Adrenal gland (tissue), 12 donors: Measurements from ENCODE around the gene GNG2. TPM values are rescaled to one million over a fixed set of nuclear protein-coding genes. Genes with fewer than 3 reads are reported as not detected.

Experiments used
- DNase-seq, 7 donors: peaks; one replicate each; pipeline ENCODE4 v3.0.0-alpha.2; 2019 to 2020
- H3K27ac ChIP-seq, 5 donors: fragments of 200-600 bp; sonication (generic) in 4 of 5; 1 replicate in 3 of 5; 2 replicates in 2 of 5; pipeline versions ENCODE4 v1.5.1 to v1.8.0; 2016 to 2020; ENCODE audit warnings: mild to moderate bottlenecking in 1 of 5
- H3K27me3 ChIP-seq: fragments of 200-600 bp; 2 replicates; pipeline ENCODE4 v1.8.0; 2021
- H3K36me3 ChIP-seq, 2 donors: fragments of 200-600 bp; replicated peaks in 1 of 2; 1 replicate in 1 of 2; 2 replicates in 1 of 2; pipeline versions ENCODE4 v1.5.1 to v1.8.0; 2018 to 2022
- H3K4me1 ChIP-seq, 2 donors: fragments of 200-600 bp; replicated peaks in 1 of 2; 1 replicate in 1 of 2; 2 replicates in 1 of 2; pipeline versions ENCODE4 v1.5.1 to v1.8.0; 2018 to 2021
- H3K4me3 ChIP-seq, 4 donors: fragments of 200-600 bp; sonication (generic) in 3 of 4; one replicate each; pipeline ENCODE4 v1.5.1; 2016 to 2018
- H3K9me3 ChIP-seq, 3 donors: fragments of 200-600 bp; sonication (generic) in 1 of 3; replicated peaks in 1 of 3; 1 replicate in 2 of 3; 2 replicates in 1 of 3; pipeline versions ENCODE4 v1.5.1 to v1.8.0; 2016 to 2021
- CTCF ChIP-seq, 6 experiments: fragments of 450-650 bp in 4 of 6; fragments of 200-600 bp in 2 of 6; sonication (generic) in 1 of 6; IDR thresholded peaks; 1 replicate in 5 of 6; 2 replicates in 1 of 6; pipeline versions ENCODE4 v1.5.1 to v1.8.0; 2016 to 2021; ENCODE audit warnings: antibody characterized with exemption in 6 of 6, mild to moderate bottlenecking in 2 of 6, moderate library complexity in 1 of 6
- POLR2A ChIP-seq, 2 donors: fragments of 450-650 bp; IDR thresholded peaks; one replicate each; pipeline ENCODE4 v1.6.1; 2017; ENCODE audit warnings: antibody characterized with exemption in 2 of 2, mild to moderate bottlenecking in 2 of 2, moderate library complexity in 1 of 2
- WGBS, 4 donors: extraction: QIAGEN DNeasy Blood & Tissue Kit in 2 of 4; methylation state at CpG; one replicate each; pipeline versions ENCODE4 v1.1.5 to v1.1.7; 2013 to 2017; 5-methylcytosine and 5-hydroxymethylcytosine counted together
- intact Hi-C, 2 donors: fragments of 100-400 bp; cut with DNase I; formaldehyde crosslinking; loops; one replicate each; pipeline versions ENCODE4 v1.14.1 to v1.15.0; 2022 to 2023
- polyA plus RNA-seq, 3 donors: library from polyadenylated mRNA; stranded (reverse); fragments of 200-250 nt in 2 of 3; fragments of 350-450 nt in 1 of 3; fragmentation: Illumina TruSeq in 1 of 3; extraction: RNeasy Lipid Tissue Mini Kit (QIAGEN cat#74804) in 1 of 3; gene quantifications; one replicate each; pipeline ENCODE4 v1.2.3, GENCODE V29; 2013 to 2014
- total RNA-seq, 9 donors: library from RNA; depleted of rRNA in 4 of 9; stranded (reverse); fragments of >200 nt in 4 of 9; fragments of 120-200 nt in 1 of 9; fragmentation: NEBNext Ultra II Directional in 1 of 9; extraction: Animal tissue kit (Norgen Biotek cat#: 25700) in 1 of 9; gene quantifications; one replicate each; pipeline versions ENCODE4 v1.1.0 to v1.2.4, GENCODE V29; 2013 to 2023
- donor health status: healthy with polysubstance abuse.
- donor health status: Bipolar disorder and iron deficiency.
- donor health status: DM: yes; HTN: yes; CAD: no.
- donor health status: DM: no; HTN: no; CAD: no.
- donor health status: DM: no; HTN: no; CAD: no.
- donor health status: DM: yes; HTN: yes; CAD: no.

The GNG2 gene
- total and polyA plus RNA-seq, 12 donors = 6.7 to 61.4 (median 20.7) TPM

- intact Hi-C loops = no loop called here
- 65 to 72% (median 68%) methylated on average over 5 of the region's 5 CpGs for WGBS, 4 donors
- H3K9me3 ChIP-seq = no peaks in the 10 kb centered on the region
Measured at GRCh38 chr14:51865953-51866747, 5.7 kb downstream of the GNG2 start.

GRCh38 chr14:51867741-51868140 is 7.3 kb downstream of the GNG2 start:
- 83 to 90% (median 89%) methylated on average over 2 of the region's 2 CpGs for WGBS, 4 donors
- intact Hi-C loops = no loop called here
- DNase-seq = no peak
- H3K27ac ChIP-seq = no peak overlapping the region
- no peak for TF ChIP-seq CTCF (IDR thresholded peaks at IDR 0.05)
- no peak for TF ChIP-seq POLR2A (IDR thresholded peaks at IDR 0.05)
- no peaks in the 10 kb centered on the region for H3K9me3 ChIP-seq
- H3K4me1 ChIP-seq = peaks cover 0 to 6% of the 10 kb centered on the region in 2 donors
- no peaks in the 10 kb centered on the region for H3K27me3 ChIP-seq
- no peak overlapping the region for H3K4me3 ChIP-seq
- no peaks in the 10 kb centered on the region for H3K36me3 ChIP-seq

More at GRCh38 chr14:51865953-51866747, 5.7 kb downstream of the GNG2 start:
- no peak for DNase-seq
- Histone ChIP-seq H3K36me3 (no peaks in the 10 kb centered on the region), H3K4me3 (no peak overlapping the region), H3K27me3 (no peaks in the 10 kb centered on the region), H3K4me1 (peaks cover 7 to 9% of the 10 kb centered on the region in 2 donors), H3K27ac (no peak overlapping the region)
- TF ChIP-seq CTCF (IDR thresholded peaks at IDR 0.05) (no peak), POLR2A (IDR thresholded peaks at IDR 0.05) (no peak)

GRCh38 chr14:51868405-51868804 is 8.0 kb downstream of the GNG2 start:
- Histone ChIP-seq H3K36me3 (no peaks in the 10 kb centered on the region), H3K4me3 (no peak overlapping the region), H3K9me3 (no peaks in the 10 kb centered on the region), H3K27me3 (no peaks in the 10 kb centered on the region), H3K27ac (no peak overlapping the region), H3K4me1 (peaks cover 0 to 12% of the 10 kb centered on the region in 2 donors)
- no peak for DNase-seq
- WGBS, 4 donors = 92 to 97% (median 94%) methylated on average over 2 of the region's 2 CpGs
- TF ChIP-seq POLR2A (IDR thresholded peaks at IDR 0.05) (no peak), CTCF (IDR thresholded peaks at IDR 0.05) (no peak)
- intact Hi-C loops = no loop called here

GRCh38 chr14:51869411-51870100 is 9.1 kb downstream of the GNG2 start:
- Histone ChIP-seq H3K36me3 (no peaks in the 10 kb centered on the region), H3K4me3 (no peak overlapping the region), H3K9me3 (no peaks in the 10 kb centered on the region), H3K27ac (no peak overlapping the region), H3K27me3 (no peaks in the 10 kb centered on the region), H3K4me1 (peaks cover 0 to 16% of the 10 kb centered on the region in 2 donors)
- TF ChIP-seq POLR2A (IDR thresholded peaks at IDR 0.05) (no peak), CTCF (IDR thresholded peaks at IDR 0.05) (no peak)
- DNase-seq = no peak
- intact Hi-C loops = no loop called here
- WGBS, 4 donors = 84 to 92% (median 89%) methylated on average over 8 to 9 of the region's 9 CpGs
